GM23338 (cell line): ENCODE measurements around the gene ZDHHC20.

Source experiments
- CREB1 ChIP-seq: fragments of 250-450 bp; sonication (Bioruptor Pico); IDR thresholded peaks from 2 replicates; pipeline ENCODE4 v1.5.0; 2020; ENCODE audit warnings: low read depth, mild to moderate bottlenecking, moderate library complexity
- EZH2 ChIP-seq: fragments of 200-600 bp; sonication (generic); IDR thresholded peaks from one replicate; pipeline ENCODE4 v1.8.0; 2017; ENCODE audit warnings: antibody characterized with exemption, mild to moderate bottlenecking, low read depth; ENCODE audit not compliant: unreplicated experiment
- EZH2phosphoT487 ChIP-seq: fragments of 200-600 bp; sonication (generic); IDR thresholded peaks from one replicate; pipeline ENCODE4 v1.8.1; 2018; ENCODE audit warnings: antibody characterized with exemption; ENCODE audit not compliant: unreplicated experiment
- POLR2AphosphoS5 ChIP-seq: IDR thresholded peaks from 2 replicates; pipeline ENCODE4 v1.6.1; 2016; ENCODE audit warnings: antibody characterized with exemption, low read depth
- STAT1 ChIP-seq: IDR thresholded peaks from one replicate; pipeline ENCODE4 v1.6.1; 2016; ENCODE audit warnings: antibody characterized with exemption; ENCODE audit not compliant: unreplicated experiment
- TF ChIP-seq, protein P1 (sequence below): IDR thresholded peaks from one replicate; pipeline ENCODE4 v1.6.1; 2018; ENCODE audit warnings: antibody characterized with exemption; ENCODE audit not compliant: unreplicated experiment
- TF ChIP-seq, protein P2 (sequence below), 2 experiments: fragments of 200-600 bp in 1 of 2; sonication (generic) in 1 of 2; conservative IDR thresholded peaks; 2 replicates each; pipeline versions ENCODE4 v1.5.1 to v1.6.1; 2016 to 2017; ENCODE audit warnings: antibody characterized with exemption in 2 of 2, low read depth in 2 of 2, mild to moderate bottlenecking in 2 of 2, moderate library complexity in 1 of 2
- TF ChIP-seq, protein P3 (sequence below): IDR thresholded peaks from 2 replicates; pipeline ENCODE4 v1.6.1; 2016; ENCODE audit warnings: antibody characterized with exemption

- TF ChIP-seq EZH2: no peak
- TF ChIP-seq, protein P1, sequence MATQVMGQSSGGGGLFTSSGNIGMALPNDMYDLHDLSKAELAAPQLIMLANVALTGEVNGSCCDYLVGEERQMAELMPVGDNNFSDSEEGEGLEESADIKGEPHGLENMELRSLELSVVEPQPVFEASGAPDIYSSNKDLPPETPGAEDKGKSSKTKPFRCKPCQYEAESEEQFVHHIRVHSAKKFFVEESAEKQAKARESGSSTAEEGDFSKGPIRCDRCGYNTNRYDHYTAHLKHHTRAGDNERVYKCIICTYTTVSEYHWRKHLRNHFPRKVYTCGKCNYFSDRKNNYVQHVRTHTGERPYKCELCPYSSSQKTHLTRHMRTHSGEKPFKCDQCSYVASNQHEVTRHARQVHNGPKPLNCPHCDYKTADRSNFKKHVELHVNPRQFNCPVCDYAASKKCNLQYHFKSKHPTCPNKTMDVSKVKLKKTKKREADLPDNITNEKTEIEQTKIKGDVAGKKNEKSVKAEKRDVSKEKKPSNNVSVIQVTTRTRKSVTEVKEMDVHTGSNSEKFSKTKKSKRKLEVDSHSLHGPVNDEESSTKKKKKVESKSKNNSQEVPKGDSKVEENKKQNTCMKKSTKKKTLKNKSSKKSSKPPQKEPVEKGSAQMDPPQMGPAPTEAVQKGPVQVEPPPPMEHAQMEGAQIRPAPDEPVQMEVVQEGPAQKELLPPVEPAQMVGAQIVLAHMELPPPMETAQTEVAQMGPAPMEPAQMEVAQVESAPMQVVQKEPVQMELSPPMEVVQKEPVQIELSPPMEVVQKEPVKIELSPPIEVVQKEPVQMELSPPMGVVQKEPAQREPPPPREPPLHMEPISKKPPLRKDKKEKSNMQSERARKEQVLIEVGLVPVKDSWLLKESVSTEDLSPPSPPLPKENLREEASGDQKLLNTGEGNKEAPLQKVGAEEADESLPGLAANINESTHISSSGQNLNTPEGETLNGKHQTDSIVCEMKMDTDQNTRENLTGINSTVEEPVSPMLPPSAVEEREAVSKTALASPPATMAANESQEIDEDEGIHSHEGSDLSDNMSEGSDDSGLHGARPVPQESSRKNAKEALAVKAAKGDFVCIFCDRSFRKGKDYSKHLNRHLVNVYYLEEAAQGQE: no peak
- no peak for TF ChIP-seq POLR2AphosphoS5
- TF ChIP-seq, protein P2, sequence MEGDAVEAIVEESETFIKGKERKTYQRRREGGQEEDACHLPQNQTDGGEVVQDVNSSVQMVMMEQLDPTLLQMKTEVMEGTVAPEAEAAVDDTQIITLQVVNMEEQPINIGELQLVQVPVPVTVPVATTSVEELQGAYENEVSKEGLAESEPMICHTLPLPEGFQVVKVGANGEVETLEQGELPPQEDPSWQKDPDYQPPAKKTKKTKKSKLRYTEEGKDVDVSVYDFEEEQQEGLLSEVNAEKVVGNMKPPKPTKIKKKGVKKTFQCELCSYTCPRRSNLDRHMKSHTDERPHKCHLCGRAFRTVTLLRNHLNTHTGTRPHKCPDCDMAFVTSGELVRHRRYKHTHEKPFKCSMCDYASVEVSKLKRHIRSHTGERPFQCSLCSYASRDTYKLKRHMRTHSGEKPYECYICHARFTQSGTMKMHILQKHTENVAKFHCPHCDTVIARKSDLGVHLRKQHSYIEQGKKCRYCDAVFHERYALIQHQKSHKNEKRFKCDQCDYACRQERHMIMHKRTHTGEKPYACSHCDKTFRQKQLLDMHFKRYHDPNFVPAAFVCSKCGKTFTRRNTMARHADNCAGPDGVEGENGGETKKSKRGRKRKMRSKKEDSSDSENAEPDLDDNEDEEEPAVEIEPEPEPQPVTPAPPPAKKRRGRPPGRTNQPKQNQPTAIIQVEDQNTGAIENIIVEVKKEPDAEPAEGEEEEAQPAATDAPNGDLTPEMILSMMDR (conservative IDR thresholded peaks at IDR 0.05; ENCODE audit: low read depth in 2 of 2): no peak
- no peak for TF ChIP-seq STAT1
- TF ChIP-seq EZH2phosphoT487: no peak
- TF ChIP-seq, protein P3, sequence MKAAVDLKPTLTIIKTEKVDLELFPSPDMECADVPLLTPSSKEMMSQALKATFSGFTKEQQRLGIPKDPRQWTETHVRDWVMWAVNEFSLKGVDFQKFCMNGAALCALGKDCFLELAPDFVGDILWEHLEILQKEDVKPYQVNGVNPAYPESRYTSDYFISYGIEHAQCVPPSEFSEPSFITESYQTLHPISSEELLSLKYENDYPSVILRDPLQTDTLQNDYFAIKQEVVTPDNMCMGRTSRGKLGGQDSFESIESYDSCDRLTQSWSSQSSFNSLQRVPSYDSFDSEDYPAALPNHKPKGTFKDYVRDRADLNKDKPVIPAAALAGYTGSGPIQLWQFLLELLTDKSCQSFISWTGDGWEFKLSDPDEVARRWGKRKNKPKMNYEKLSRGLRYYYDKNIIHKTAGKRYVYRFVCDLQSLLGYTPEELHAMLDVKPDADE: no peak
- no peak for TF ChIP-seq CREB1 (CRISPR knock-in tag)
Observed at GRCh38 chr13:21427741-21428140, 31.4 kb downstream of the ZDHHC20 start.
